ENCODE results near the gene NMT1. TPM values are rescaled to one million over a fixed set of nuclear protein-coding genes. Genes with fewer than 3 reads are reported as not detected.

The NMT1 gene
- total RNA-seq, 1 experiment from 2014 or later: 173 TPM

DNA sequence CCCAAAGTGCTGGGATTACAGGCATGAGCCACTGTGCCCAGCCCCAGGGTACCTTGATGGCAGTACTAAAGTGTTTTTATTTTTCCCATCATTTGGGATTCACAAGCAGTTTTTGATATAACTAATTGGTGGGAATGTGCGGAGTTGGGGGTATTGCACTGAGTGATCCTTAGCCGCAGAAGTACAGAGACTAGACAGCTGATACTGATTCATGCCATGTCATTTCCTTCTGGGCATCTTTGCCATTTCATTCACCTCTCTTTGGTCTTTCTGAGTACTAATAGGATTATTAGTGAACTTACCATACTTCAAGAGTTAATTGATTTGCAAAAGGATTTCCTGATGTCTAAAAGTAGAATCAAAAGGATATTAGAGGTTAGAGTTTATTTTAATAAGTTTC is 9.7 kb downstream of the NMT1 start:
- H2AFZ ChIP-seq (ENCODE audit: low read depth, low read length, poor library complexity, severe bottlenecking): no peak overlapping the region
- intact Hi-C loops (cut with micrococcal nuclease): no loop called here
- H3K79me2 ChIP-seq (ENCODE audit: insufficient read depth, low read length): peaks cover 92% of the 10 kb centered on the region
- ATAC-seq (no peak), DNase-seq (ENCODE audit: low read depth, low spot score) (no peak)
- no peak overlapping the region for H3K27ac ChIP-seq (ENCODE audit: low read depth, low read length)
- H3K4me2 ChIP-seq (ENCODE audit: low read length): no peak overlapping the region
- no peak for TF ChIP-seq CEBPB (IDR thresholded peaks at IDR 0.05; ENCODE audit: low read depth)
- no peak for TF ChIP-seq SRF (IDR thresholded peaks at IDR 0.05; ENCODE audit: low read depth)
- TF ChIP-seq, protein P1, sequence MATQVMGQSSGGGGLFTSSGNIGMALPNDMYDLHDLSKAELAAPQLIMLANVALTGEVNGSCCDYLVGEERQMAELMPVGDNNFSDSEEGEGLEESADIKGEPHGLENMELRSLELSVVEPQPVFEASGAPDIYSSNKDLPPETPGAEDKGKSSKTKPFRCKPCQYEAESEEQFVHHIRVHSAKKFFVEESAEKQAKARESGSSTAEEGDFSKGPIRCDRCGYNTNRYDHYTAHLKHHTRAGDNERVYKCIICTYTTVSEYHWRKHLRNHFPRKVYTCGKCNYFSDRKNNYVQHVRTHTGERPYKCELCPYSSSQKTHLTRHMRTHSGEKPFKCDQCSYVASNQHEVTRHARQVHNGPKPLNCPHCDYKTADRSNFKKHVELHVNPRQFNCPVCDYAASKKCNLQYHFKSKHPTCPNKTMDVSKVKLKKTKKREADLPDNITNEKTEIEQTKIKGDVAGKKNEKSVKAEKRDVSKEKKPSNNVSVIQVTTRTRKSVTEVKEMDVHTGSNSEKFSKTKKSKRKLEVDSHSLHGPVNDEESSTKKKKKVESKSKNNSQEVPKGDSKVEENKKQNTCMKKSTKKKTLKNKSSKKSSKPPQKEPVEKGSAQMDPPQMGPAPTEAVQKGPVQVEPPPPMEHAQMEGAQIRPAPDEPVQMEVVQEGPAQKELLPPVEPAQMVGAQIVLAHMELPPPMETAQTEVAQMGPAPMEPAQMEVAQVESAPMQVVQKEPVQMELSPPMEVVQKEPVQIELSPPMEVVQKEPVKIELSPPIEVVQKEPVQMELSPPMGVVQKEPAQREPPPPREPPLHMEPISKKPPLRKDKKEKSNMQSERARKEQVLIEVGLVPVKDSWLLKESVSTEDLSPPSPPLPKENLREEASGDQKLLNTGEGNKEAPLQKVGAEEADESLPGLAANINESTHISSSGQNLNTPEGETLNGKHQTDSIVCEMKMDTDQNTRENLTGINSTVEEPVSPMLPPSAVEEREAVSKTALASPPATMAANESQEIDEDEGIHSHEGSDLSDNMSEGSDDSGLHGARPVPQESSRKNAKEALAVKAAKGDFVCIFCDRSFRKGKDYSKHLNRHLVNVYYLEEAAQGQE (IDR thresholded peaks at IDR 0.05; ENCODE audit: low read depth): no peak
- TF ChIP-seq ZNF274 (IDR thresholded peaks at IDR 0.05; ENCODE audit: low read depth, low read length): no peak
- TF ChIP-seq JUND (IDR thresholded peaks at IDR 0.05): no peak
- no peak for TF ChIP-seq ZFX (IDR thresholded peaks at IDR 0.05)
- no peak for TF ChIP-seq RAD21 (IDR thresholded peaks at IDR 0.05; ENCODE audit: low read depth)
- TF ChIP-seq SP1 (IDR thresholded peaks at IDR 0.05; ENCODE audit: low read depth): no peak
- TF ChIP-seq, protein P2, sequence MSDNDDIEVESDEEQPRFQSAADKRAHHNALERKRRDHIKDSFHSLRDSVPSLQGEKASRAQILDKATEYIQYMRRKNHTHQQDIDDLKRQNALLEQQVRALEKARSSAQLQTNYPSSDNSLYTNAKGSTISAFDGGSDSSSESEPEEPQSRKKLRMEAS (IDR thresholded peaks at IDR 0.05): no peak
- TF ChIP-seq, protein P3, sequence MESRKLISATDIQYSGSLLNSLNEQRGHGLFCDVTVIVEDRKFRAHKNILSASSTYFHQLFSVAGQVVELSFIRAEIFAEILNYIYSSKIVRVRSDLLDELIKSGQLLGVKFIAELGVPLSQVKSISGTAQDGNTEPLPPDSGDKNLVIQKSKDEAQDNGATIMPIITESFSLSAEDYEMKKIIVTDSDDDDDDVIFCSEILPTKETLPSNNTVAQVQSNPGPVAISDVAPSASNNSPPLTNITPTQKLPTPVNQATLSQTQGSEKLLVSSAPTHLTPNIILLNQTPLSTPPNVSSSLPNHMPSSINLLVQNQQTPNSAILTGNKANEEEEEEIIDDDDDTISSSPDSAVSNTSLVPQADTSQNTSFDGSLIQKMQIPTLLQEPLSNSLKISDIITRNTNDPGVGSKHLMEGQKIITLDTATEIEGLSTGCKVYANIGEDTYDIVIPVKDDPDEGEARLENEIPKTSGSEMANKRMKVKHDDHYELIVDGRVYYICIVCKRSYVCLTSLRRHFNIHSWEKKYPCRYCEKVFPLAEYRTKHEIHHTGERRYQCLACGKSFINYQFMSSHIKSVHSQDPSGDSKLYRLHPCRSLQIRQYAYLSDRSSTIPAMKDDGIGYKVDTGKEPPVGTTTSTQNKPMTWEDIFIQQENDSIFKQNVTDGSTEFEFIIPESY (IDR thresholded peaks at IDR 0.05; ENCODE audit: extremely low read depth, insufficient replicate concordance, low read length): no peak
- TF ChIP-seq CBX3 (IDR thresholded peaks at IDR 0.05; ENCODE audit: low read depth): no peak
- TF ChIP-seq, protein P4, sequence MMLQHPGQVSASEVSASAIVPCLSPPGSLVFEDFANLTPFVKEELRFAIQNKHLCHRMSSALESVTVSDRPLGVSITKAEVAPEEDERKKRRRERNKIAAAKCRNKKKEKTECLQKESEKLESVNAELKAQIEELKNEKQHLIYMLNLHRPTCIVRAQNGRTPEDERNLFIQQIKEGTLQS (IDR thresholded peaks at IDR 0.05): no peak
- TF ChIP-seq SIN3A (IDR thresholded peaks at IDR 0.05; ENCODE audit: low read depth): no peak
- TF ChIP-seq, protein P5, sequence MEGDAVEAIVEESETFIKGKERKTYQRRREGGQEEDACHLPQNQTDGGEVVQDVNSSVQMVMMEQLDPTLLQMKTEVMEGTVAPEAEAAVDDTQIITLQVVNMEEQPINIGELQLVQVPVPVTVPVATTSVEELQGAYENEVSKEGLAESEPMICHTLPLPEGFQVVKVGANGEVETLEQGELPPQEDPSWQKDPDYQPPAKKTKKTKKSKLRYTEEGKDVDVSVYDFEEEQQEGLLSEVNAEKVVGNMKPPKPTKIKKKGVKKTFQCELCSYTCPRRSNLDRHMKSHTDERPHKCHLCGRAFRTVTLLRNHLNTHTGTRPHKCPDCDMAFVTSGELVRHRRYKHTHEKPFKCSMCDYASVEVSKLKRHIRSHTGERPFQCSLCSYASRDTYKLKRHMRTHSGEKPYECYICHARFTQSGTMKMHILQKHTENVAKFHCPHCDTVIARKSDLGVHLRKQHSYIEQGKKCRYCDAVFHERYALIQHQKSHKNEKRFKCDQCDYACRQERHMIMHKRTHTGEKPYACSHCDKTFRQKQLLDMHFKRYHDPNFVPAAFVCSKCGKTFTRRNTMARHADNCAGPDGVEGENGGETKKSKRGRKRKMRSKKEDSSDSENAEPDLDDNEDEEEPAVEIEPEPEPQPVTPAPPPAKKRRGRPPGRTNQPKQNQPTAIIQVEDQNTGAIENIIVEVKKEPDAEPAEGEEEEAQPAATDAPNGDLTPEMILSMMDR (IDR thresholded peaks at IDR 0.05 in 2 of 3, conservative IDR thresholded peaks at IDR 0.05 in 1 of 3; ENCODE audit: borderline replicate concordance in 1 of 3, insufficient read depth in 1 of 3, low read depth in 2 of 3, low read length in 2 of 3): no peak
- no peak for TF ChIP-seq YY1 (IDR thresholded peaks at IDR 0.05; ENCODE audit: extremely low read depth, insufficient replicate concordance, low read depth, low read length)
- TF ChIP-seq EZH2 (IDR thresholded peaks at IDR 0.05): no peak
- H3K9ac ChIP-seq (ENCODE audit: low read length): no peak overlapping the region
- no peaks in the 10 kb centered on the region for H3K9me3 ChIP-seq (ENCODE audit: control insufficient read depth in 1 of 2, insufficient read depth in 1 of 2, low read depth in 1 of 2, low read length in 2 of 2)
- no peaks in the 10 kb centered on the region for H3K9me2 ChIP-seq (ENCODE audit: insufficient read depth)
- no peak overlapping the region for H3K4me3 ChIP-seq (replicated peaks in 1 of 2; ENCODE audit: low read depth in 1 of 2, low read length in 2 of 2)
- peaks cover 5 to 31% of the 10 kb centered on the region in 2 experiments; a peak in 2 of 4 replicates for H3K36me3 ChIP-seq (ENCODE audit: control insufficient read depth in 1 of 2, insufficient read depth in 2 of 2, low read length in 2 of 2)
- CTCF ChIA-PET: no interaction called here
- RAD21 ChIA-PET (ENCODE audit: low non-redundant PET in 1 of 2, low total read pairs in 2 of 2, uncharacterized antibody in 2 of 2, unreplicated experiment in 2 of 2): no interaction called here
- POLR2A ChIA-PET: interaction anchor here (0.6 kb wide), 1 partner anchor 159 kb away, joined by 3 read pairs; no protein-coding TSS in a partner anchor
- no TSS peak for BruUV-seq (replicated peaks)
- H3K4me1 ChIP-seq (ENCODE audit: control insufficient read depth in 1 of 2, insufficient read depth in 2 of 2, low read length in 2 of 2): peaks cover 0 to 3% of the 10 kb centered on the region in 2 experiments; a peak in 2 of 4 replicates
- no peaks in the 10 kb centered on the region for H3K27me3 ChIP-seq (ENCODE audit: insufficient read depth, low read length)
- no peaks in the 10 kb centered on the region for H4K20me1 ChIP-seq (ENCODE audit: insufficient read depth)

All from HCT116 (cell line).